ENCODE data around the gene SCML1. TPM values are rescaled to one million over a fixed set of nuclear protein-coding genes. Genes with fewer than 3 reads are reported as not detected.

SCML1 gene
- total and polyA plus RNA-seq, 8 donors, result 7.7 to 25.7 (median 21.1) TPM

DNA sequence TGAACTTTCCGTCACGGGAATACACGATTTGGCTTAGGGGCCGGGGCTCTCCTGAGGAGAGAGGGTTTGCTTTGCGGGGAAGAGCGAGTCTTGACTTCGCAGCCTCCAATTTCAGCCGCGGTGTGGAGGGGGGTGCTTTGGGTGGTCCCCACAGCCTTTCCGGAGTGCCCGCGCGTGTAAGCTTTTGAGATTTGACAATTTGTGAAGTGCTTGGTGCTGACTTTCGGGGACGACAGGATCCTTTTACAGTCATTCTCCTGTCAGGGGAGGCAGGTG is 355 bp downstream of the SCML1 start:
- Histone ChIP-seq H3K36me3 (no peaks in the 10 kb centered on the region), H3K27ac (peak overlapping the region; percentile 76 to 79), H3K4me1 (no peaks in the 10 kb centered on the region), H3K27me3 (peaks cover 4 to 17% of the 10 kb centered on the region in 2 donors), H3K4me3 (peak overlapping the region; percentile 43 to 52), H3K9me3 (no peaks in the 10 kb centered on the region)
- ATAC-seq, result peak; percentile 1
- DNase-seq, result no peak
- no peak for TF ChIP-seq CTCF (IDR thresholded peaks at IDR 0.05)
- intact Hi-C loops (cut with DNase I), result no loop called here

- H3K4me1 ChIP-seq, result no peaks in the 10 kb centered on the region
- H3K4me3 ChIP-seq, result peak overlapping the region; percentile 43 to 52
- H3K9me3 ChIP-seq, result no peaks in the 10 kb centered on the region
- intact Hi-C loops (cut with DNase I), result no loop called here
- peak overlapping the region; percentile 76 to 79 for H3K27ac ChIP-seq
- H3K36me3 ChIP-seq, result no peaks in the 10 kb centered on the region
- ATAC-seq (peak; percentile 47), DNase-seq (peak in 3 of 4 donors; percentile 35 to 61 (median 54))
- TF ChIP-seq CTCF (IDR thresholded peaks at IDR 0.05), result no peak
- H3K27me3 ChIP-seq, result peaks cover 4 to 17% of the 10 kb centered on the region in 2 donors
These were observed 857 bp downstream of the SCML1 start for GRCh38 chrX:17737986-17738713.

DNA sequence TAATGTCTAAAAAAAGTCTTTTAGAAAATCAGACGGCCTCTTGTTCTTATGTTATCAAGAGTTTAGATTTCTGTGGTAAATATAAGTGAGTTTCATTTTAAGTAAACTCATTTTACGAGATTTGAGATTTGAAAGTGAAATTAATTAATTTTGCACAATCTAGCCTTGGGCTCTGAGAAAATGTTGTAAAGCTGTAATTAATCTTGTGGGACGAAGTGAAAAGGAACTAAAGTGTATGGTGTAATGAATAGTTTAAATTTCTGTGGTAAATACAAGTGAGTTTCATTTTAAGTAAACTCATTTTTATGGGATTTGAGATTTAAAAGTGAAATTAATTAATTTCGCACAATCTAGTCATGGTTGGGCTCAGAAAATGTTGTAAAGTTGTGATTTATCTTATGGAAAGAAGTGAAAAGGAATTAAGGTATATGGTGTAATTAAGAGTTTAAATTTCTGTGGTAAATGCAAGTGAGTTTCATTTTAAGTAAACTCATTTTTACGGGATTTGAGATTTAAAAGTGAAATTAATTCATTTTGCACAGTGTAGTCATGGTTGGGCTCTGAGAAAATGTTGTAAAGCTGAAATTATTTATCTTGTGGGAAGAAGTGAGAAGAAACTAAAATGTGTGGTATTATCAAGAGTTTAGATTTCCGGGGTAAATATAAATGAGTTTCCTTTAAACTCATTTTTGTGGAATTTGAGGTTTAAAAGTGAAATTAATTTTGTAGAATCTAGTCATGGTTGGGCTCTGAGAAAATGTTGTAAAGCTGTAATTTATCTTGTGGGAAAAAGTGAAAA is 1.6 kb downstream of the SCML1 start:
- no peak for ATAC-seq
- intact Hi-C loops (cut with DNase I), result no loop called here
- no peaks in the 10 kb centered on the region for H3K4me1 ChIP-seq
- peaks cover 4 to 17% of the 10 kb centered on the region in 2 donors for H3K27me3 ChIP-seq
- H3K9me3 ChIP-seq, result no peaks in the 10 kb centered on the region
- peak overlapping the region; percentile 43 to 52 for H3K4me3 ChIP-seq
- H3K36me3 ChIP-seq, result no peaks in the 10 kb centered on the region
- H3K27ac ChIP-seq, result peak overlapping the region; percentile 76 to 79
- DNase-seq, result no peak
- TF ChIP-seq CTCF (IDR thresholded peaks at IDR 0.05), result no peak

- Histone ChIP-seq H3K4me1 (no peaks in the 10 kb centered on the region), H3K27me3 (peaks cover 4 to 17% of the 10 kb centered on the region in 2 donors), H3K4me3 (no peak overlapping the region), H3K9me3 (no peaks in the 10 kb centered on the region), H3K36me3 (no peaks in the 10 kb centered on the region), H3K27ac (no peak overlapping the region)
- intact Hi-C loops (cut with DNase I), result no loop called here
- DNase-seq (no peak), ATAC-seq (no peak)
- no peak for TF ChIP-seq CTCF (IDR thresholded peaks at IDR 0.05)
These were observed 3.1 kb downstream of the SCML1 start for GRCh38 chrX:17740137-17741122.

Measured in left lung (tissue), 10 donors.